Neural progenitor cell (in vitro differentiated cells): ENCODE measurements around the gene PRKCA. TPM values are rescaled to one million over a fixed set of nuclear protein-coding genes. Genes with fewer than 3 reads are reported as not detected.

Source experiments
- DNase-seq: peaks from one replicate; pipeline ENCODE4 v3.0.0-alpha.2; 2016; ENCODE audit warnings: low spot score
- H2AFZ ChIP-seq: fragments of 200-600 bp; sonication (generic); replicated peaks from 2 replicates; pipeline ENCODE4 v1.6.1; 2016; ENCODE audit warnings: antibody characterized with exemption
- H3F3A ChIP-seq: fragments of 200-600 bp; sonication (generic); 2 replicates; pipeline ENCODE4 v1.6.1; 2016; ENCODE audit warnings: antibody characterized with exemption, low read depth
- H3K27ac ChIP-seq: fragments of 200-600 bp; sonication (generic); 2 replicates; pipeline ENCODE4 v1.5.1; 2016; ENCODE audit warnings: mild to moderate bottlenecking
- H3K27me3 ChIP-seq: fragments of 200-600 bp; sonication (generic); 2 replicates; pipeline ENCODE4 v1.6.1; 2016; ENCODE audit warnings: mild to moderate bottlenecking, moderate library complexity
- H3K36me3 ChIP-seq: fragments of 200-600 bp; sonication (generic); 2 replicates; pipeline ENCODE4 v1.5.1; 2016
- H3K4me1 ChIP-seq: fragments of 200-600 bp; sonication (generic); 2 replicates; pipeline ENCODE4 v1.6.1; 2016; ENCODE audit warnings: mixed run types
- H3K4me2 ChIP-seq: fragments of 200-600 bp; sonication (generic); 2 replicates; pipeline ENCODE4 v1.6.1; 2016
- H3K4me3 ChIP-seq: fragments of 200-600 bp; sonication (generic); 2 replicates; pipeline ENCODE4 v1.5.1; 2016
- H3K79me2 ChIP-seq: fragments of 200-600 bp; sonication (generic); 2 replicates; pipeline ENCODE4 v1.6.1; 2016; ENCODE audit warnings: low read depth
- H3K9ac ChIP-seq: fragments of 200-600 bp; sonication (generic); 2 replicates; pipeline ENCODE4 v1.6.1; 2016
- H3K9me3 ChIP-seq: fragments of 200-600 bp; sonication (generic); 2 replicates; pipeline ENCODE4 v1.5.1; 2016; ENCODE audit warnings: low read depth
- H4K20me1 ChIP-seq: fragments of 200-600 bp; sonication (generic); 2 replicates; pipeline ENCODE4 v1.6.1; 2016; ENCODE audit warnings: low read depth
- H3K27ac Mint-ChIP-seq: 3 replicates; pipeline ENCODE4 v1.8.0; 2021; ENCODE audit warnings: mixed read lengths
- H3K27me3 Mint-ChIP-seq: 2 replicates; pipeline ENCODE4 v1.8.0; 2022; ENCODE audit warnings: low read depth, mild to moderate bottlenecking, inconsistent platforms, moderate library complexity, mixed read lengths; ENCODE audit not compliant: insufficient read depth
- H3K36me3 Mint-ChIP-seq: 3 replicates; pipeline ENCODE4 v1.8.0; 2021; ENCODE audit warnings: mixed read lengths
- H3K4me1 Mint-ChIP-seq: 3 replicates; pipeline ENCODE4 v1.8.0; 2021; ENCODE audit warnings: mixed read lengths
- H3K4me3 Mint-ChIP-seq: 3 replicates; pipeline ENCODE4 v1.8.0; 2021; ENCODE audit warnings: mild to moderate bottlenecking, moderate library complexity, mixed read lengths
- H3K9me3 Mint-ChIP-seq: 3 replicates; pipeline ENCODE4 v1.8.0; 2020; ENCODE audit warnings: mixed read lengths
- CTCF ChIP-seq: fragments of 200-600 bp; sonication (generic); IDR thresholded peaks from 2 replicates; pipeline ENCODE4 v1.5.1; 2017; ENCODE audit warnings: antibody characterized with exemption, mild to moderate bottlenecking
- EZH2 ChIP-seq: fragments of 200-600 bp; sonication (generic); IDR thresholded peaks from 2 replicates; pipeline ENCODE4 v1.6.1; 2017; ENCODE audit warnings: antibody characterized with exemption, mild to moderate bottlenecking, moderate library complexity
- EZH2phosphoT487 ChIP-seq: fragments of 200-600 bp; sonication (generic); IDR thresholded peaks from 2 replicates; pipeline ENCODE4 v1.6.1; 2017; ENCODE audit warnings: antibody characterized with exemption
- total RNA-seq: library from RNA; depleted of rRNA; stranded (reverse); fragments of >200 nt; gene quantifications from 2 replicates; pipeline ENCODE4 v1.2.3, GENCODE V29; 2015; ENCODE audit warnings: low replicate concordance

The PRKCA gene
- total RNA-seq, 1 donor from 2014 or later, result 2.1 TPM

GRCh38 chr17:66748578-66748977 is 446.2 kb downstream of the PRKCA start:
- Mint-ChIP-seq H3K4me1 (peaks cover 56% of the 10 kb centered on the region), H3K27me3 (peaks cover 8% of the 10 kb centered on the region), H3K4me3 (peak overlapping the region; percentile 73), H3K27ac (peak overlapping the region; percentile 84), H3K9me3 (no peaks in the 10 kb centered on the region), H3K36me3 (peaks cover 15% of the 10 kb centered on the region)
- Histone ChIP-seq H4K20me1 (no peaks in the 10 kb centered on the region), H3K4me2 (no peak overlapping the region), H3K4me1 (peaks cover 30% of the 10 kb centered on the region), H3K79me2 (no peaks in the 10 kb centered on the region), H3K27ac (no peak overlapping the region), H3F3A (peaks cover 6% of the 10 kb centered on the region), H3K36me3 (no peaks in the 10 kb centered on the region), H3K27me3 (no peaks in the 10 kb centered on the region), H2AFZ (no peak overlapping the region), H3K4me3 (no peak overlapping the region), H3K9ac (no peak overlapping the region), H3K9me3 (no peaks in the 10 kb centered on the region)
- no peak for DNase-seq
- TF ChIP-seq EZH2, result no peak
- TF ChIP-seq CTCF, result no peak
- TF ChIP-seq EZH2phosphoT487, result no peak

GRCh38 chr17:66749217-66749832 is 446.9 kb downstream of the PRKCA start:
- H3K4me2 ChIP-seq, result peak overlapping the region; percentile 10
- no peak overlapping the region for H2AFZ ChIP-seq
- no peak overlapping the region for H3K27ac ChIP-seq
- H3K36me3 Mint-ChIP-seq, result peaks cover 18% of the 10 kb centered on the region
- H3K36me3 ChIP-seq, result no peaks in the 10 kb centered on the region
- H3K27ac Mint-ChIP-seq, result peak overlapping the region; percentile 89
- no peaks in the 10 kb centered on the region for H3K9me3 ChIP-seq
- H3K79me2 ChIP-seq, result no peaks in the 10 kb centered on the region
- TF ChIP-seq CTCF (no peak), EZH2phosphoT487 (no peak), EZH2 (no peak)
- DNase-seq, result no peak
- H3K4me3 Mint-ChIP-seq, result peak overlapping the region; percentile 47
- H3K27me3 Mint-ChIP-seq, result peaks cover 8% of the 10 kb centered on the region
- H3K9ac ChIP-seq, result no peak overlapping the region
- no peaks in the 10 kb centered on the region for H4K20me1 ChIP-seq
- H3K9me3 Mint-ChIP-seq, result no peaks in the 10 kb centered on the region
- peaks cover 60% of the 10 kb centered on the region for H3K4me1 Mint-ChIP-seq
- H3K4me3 ChIP-seq, result no peak overlapping the region
- peaks cover 6% of the 10 kb centered on the region for H3F3A ChIP-seq
- H3K4me1 ChIP-seq, result peaks cover 34% of the 10 kb centered on the region
- no peaks in the 10 kb centered on the region for H3K27me3 ChIP-seq

- TF ChIP-seq EZH2phosphoT487, result no peak
- TF ChIP-seq EZH2, result no peak
- no peak for TF ChIP-seq CTCF
- peak; percentile 5 for DNase-seq
- H3K27ac ChIP-seq, result no peak overlapping the region
Observed at GRCh38 chr17:66750116-66750515, 447.7 kb downstream of the PRKCA start.

More at GRCh38 chr17:66750116-66750515, 447.7 kb downstream of the PRKCA start:
- Mint-ChIP-seq H3K4me3 (peak overlapping the region; percentile 47), H3K4me1 (peaks cover 60% of the 10 kb centered on the region), H3K27ac (peak overlapping the region; percentile 91), H3K27me3 (peaks cover 8% of the 10 kb centered on the region), H3K36me3 (peaks cover 15% of the 10 kb centered on the region), H3K9me3 (no peaks in the 10 kb centered on the region)
- Histone ChIP-seq H2AFZ (no peak overlapping the region), H3K4me1 (peaks cover 34% of the 10 kb centered on the region), H3K27me3 (no peaks in the 10 kb centered on the region), H4K20me1 (no peaks in the 10 kb centered on the region), H3K9me3 (no peaks in the 10 kb centered on the region), H3K36me3 (no peaks in the 10 kb centered on the region), H3K9ac (no peak overlapping the region), H3K79me2 (no peaks in the 10 kb centered on the region), H3K4me3 (no peak overlapping the region), H3K4me2 (peak overlapping the region; percentile 10), H3F3A (peaks cover 6% of the 10 kb centered on the region)
